Ascending aorta (tissue), 2 donors: Measurements from ENCODE around the gene MXD4. TPM values are rescaled to one million over a fixed set of nuclear protein-coding genes. Genes with fewer than 3 reads are reported as not detected.
"Not testable (repeated sequence)": the region's sequence is repeated elsewhere in the genome, so short reads cannot be mapped to it uniquely, and the experiment has no call there.

ENCODE experiments used
- DNase-seq, 2 donors: peaks; one replicate each; pipeline ENCODE4 v3.0.0-alpha.2; 2019; ENCODE audit warnings: low spot score in 2 of 2
- H3K27ac ChIP-seq, 2 donors: fragments of 200-600 bp; sonication (generic); one replicate each; pipeline ENCODE4 v1.5.1; 2016 to 2017; ENCODE audit warnings: mild to moderate bottlenecking in 1 of 2
- H3K27me3 ChIP-seq: fragments of 200-600 bp; sonication (generic); one replicate; pipeline ENCODE4 v1.5.1; 2017
- H3K36me3 ChIP-seq, 2 donors: fragments of 200-600 bp; sonication (generic); one replicate each; pipeline ENCODE4 v1.5.1; 2016
- H3K4me1 ChIP-seq, 2 donors: fragments of 200-600 bp; sonication (generic); one replicate each; pipeline ENCODE4 v1.5.1; 2016 to 2017; ENCODE audit warnings: mild to moderate bottlenecking in 1 of 2
- H3K4me3 ChIP-seq, 2 donors: fragments of 200-600 bp; sonication (generic); one replicate each; pipeline ENCODE4 v1.5.1; 2016 to 2017; ENCODE audit warnings: mild to moderate bottlenecking in 1 of 2
- H3K9me3 ChIP-seq, 2 donors: fragments of 200-600 bp; sonication (generic); one replicate each; pipeline ENCODE4 v1.5.1; 2016
- intact Hi-C: fragments of 100-400 bp; cut with DNase I; formaldehyde crosslinking; loops from one replicate; pipeline ENCODE4 v1.15.1; 2023
- total RNA-seq: library from RNA; depleted of rRNA; stranded (reverse); fragments of >200 nt; gene quantifications from one replicate; pipeline ENCODE4 v1.1.0, GENCODE V29; 2016
- TF ChIP-seq, protein P1 (sequence below), 3 experiments: fragments of 200-600 bp in 2 of 3; fragments of 450-650 bp in 1 of 3; sonication (generic) in 2 of 3; IDR thresholded peaks; one replicate each; pipeline ENCODE4 v1.5.1; 2016 to 2019; ENCODE audit warnings: antibody characterized with exemption in 3 of 3, mild to moderate bottlenecking in 1 of 3, moderate library complexity in 1 of 3

The MXD4 gene
- total RNA-seq, 1 donor from 2014 or later, result 83.2 TPM

DNA sequence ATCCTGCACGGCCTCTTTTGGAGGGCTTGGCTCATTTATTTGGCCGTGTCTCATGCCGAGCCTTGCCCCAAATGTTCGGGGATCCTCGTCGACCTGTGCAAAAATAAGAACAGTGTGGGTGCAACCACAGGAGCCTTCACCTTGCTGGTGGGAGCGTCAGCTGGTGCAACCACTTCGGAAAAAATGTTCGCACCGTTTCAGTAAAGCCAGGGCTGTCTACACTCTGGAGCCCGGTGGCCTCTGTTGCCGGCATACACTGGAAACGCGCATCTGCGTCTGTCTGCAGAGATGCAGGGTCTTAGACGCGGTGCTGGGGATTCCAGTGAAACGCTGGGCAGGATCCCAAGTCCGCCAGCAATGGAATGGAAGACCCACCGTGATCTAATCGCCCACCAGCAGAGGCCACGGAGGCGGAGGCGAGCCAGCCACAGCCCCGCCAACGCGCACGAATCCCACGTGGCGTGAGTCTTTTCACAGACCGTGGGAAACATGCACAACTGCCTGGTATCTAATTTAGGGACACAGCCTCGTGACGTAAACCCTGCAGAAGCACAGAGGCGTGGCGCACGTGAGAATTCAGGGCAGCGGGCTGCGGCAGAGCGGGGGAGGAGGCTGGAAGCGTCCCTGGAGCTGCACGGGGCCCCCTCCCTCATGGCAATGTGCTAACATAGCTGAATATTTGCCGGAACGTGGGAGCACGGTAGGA, 13.8 kb upstream of the MXD4 start:
- no peaks in the 10 kb centered on the region for H3K9me3 ChIP-seq
- no peak for DNase-seq
- no peaks in the 10 kb centered on the region for H3K4me1 ChIP-seq
- H3K36me3 ChIP-seq, result no peaks in the 10 kb centered on the region
- H3K4me3 ChIP-seq, result no peak overlapping the region
- intact Hi-C loops, result no loop called here
- TF ChIP-seq, protein P1, sequence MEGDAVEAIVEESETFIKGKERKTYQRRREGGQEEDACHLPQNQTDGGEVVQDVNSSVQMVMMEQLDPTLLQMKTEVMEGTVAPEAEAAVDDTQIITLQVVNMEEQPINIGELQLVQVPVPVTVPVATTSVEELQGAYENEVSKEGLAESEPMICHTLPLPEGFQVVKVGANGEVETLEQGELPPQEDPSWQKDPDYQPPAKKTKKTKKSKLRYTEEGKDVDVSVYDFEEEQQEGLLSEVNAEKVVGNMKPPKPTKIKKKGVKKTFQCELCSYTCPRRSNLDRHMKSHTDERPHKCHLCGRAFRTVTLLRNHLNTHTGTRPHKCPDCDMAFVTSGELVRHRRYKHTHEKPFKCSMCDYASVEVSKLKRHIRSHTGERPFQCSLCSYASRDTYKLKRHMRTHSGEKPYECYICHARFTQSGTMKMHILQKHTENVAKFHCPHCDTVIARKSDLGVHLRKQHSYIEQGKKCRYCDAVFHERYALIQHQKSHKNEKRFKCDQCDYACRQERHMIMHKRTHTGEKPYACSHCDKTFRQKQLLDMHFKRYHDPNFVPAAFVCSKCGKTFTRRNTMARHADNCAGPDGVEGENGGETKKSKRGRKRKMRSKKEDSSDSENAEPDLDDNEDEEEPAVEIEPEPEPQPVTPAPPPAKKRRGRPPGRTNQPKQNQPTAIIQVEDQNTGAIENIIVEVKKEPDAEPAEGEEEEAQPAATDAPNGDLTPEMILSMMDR (IDR thresholded peaks at IDR 0.05), result no peak
- H3K27me3 ChIP-seq, result no peaks in the 10 kb centered on the region
- H3K27ac ChIP-seq, result no peak overlapping the region

DNA sequence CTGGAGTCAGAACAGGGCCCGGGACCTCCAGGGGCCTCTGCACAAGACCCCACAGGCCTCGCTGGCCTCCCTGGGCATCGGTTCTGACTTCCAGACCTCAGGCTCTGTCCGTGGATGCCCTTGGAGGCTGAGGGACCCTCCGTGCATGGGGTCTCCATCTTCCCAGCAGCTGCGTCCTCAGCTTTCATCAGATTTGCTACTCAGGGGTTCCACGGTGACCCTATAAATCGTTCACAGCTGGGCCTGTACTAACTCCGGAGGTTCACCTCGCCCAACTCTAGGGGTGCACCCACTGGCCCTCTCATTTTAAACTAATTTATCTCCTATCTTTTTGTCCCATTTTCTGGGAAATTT, 13.1 kb upstream of the MXD4 start:
- H3K9me3 ChIP-seq, H3K4me3 ChIP-seq, intact Hi-C loops, H3K4me1 ChIP-seq, H3K27me3 ChIP-seq, H3K36me3 ChIP-seq, DNase-seq, H3K27ac ChIP-seq: not testable (repeated sequence)

DNA sequence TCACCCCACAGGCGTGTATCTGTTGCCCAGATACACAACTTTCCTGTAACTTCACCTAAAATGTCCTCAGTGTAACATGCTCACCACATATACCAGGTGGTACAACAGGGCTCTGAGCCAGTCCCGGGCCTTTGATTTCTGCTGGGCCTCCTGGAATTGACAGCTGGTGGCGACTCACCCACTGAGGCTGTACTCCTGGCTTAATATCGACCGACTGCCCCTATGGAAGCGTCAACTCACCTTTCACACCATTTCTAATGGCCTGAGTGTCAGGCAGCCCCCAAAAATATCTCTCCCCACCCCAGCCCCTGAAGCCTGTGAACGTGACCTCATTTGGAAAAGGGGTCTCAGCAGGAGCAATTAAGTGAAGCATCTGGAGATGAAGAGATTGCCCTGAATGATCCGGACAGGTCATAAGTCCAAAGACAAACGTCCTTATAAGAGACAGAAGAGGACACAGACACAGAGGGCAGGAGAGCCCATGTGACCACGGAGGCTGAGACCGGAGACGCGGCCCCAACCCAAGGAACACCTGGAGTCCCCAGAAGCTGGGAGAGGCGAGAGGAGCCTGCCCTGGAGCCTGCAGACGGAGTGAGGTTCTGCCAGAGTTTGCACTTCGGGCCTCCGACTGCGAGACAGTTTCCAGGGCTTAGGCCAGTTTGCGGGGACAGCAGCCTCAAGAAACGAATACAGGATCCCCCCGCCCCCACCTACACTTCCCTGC, 12.6 kb upstream of the MXD4 start:
- Histone ChIP-seq H3K27me3 (no peaks in the 10 kb centered on the region), H3K27ac (no peak overlapping the region), H3K9me3 (no peaks in the 10 kb centered on the region), H3K4me1 (no peaks in the 10 kb centered on the region), H3K4me3 (no peak overlapping the region), H3K36me3 (no peaks in the 10 kb centered on the region)
- no peak for DNase-seq
- TF ChIP-seq, protein P1 (IDR thresholded peaks at IDR 0.05), result no peak
- intact Hi-C loops, result no loop called here

DNA sequence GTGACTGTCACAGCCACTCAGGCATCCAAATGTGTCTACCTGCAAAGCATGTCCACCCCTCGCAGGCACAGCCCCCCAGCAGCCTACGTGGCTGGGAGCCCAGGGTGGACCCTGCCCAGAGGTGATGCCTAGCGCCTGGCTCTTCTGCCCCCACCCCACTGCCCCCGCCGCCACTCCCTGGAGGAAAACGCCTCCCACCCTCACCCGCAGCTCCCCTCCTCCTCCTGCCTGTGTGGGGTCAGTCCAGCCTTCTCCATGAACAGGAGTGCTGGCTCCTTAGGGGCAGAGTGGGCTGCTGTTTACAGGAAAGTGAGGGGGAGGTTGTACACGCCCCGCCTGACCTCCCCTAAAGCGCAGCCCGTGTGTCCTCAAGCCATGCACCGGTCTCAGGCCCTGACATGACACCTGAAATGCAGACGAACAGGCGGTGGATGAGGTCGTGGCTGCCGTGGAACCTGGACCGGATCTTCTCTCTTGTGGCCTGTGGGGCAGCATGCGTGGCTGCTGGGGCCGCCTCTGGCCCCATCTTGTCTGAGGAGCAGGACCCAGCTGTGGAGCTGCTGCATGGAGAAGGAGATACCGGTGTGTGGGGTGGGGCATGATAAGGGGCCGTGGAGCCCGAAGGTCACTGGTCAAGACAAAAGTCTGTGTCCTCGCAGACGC, 11.9 kb upstream of the MXD4 start:
- intact Hi-C loops, result no loop called here
- Histone ChIP-seq H3K9me3 (no peaks in the 10 kb centered on the region), H3K27ac (no peak overlapping the region), H3K36me3 (no peaks in the 10 kb centered on the region), H3K27me3 (no peaks in the 10 kb centered on the region), H3K4me3 (no peak overlapping the region), H3K4me1 (no peaks in the 10 kb centered on the region)
- DNase-seq, result no peak
- TF ChIP-seq, protein P1 (IDR thresholded peaks at IDR 0.05), result no peak

DNA sequence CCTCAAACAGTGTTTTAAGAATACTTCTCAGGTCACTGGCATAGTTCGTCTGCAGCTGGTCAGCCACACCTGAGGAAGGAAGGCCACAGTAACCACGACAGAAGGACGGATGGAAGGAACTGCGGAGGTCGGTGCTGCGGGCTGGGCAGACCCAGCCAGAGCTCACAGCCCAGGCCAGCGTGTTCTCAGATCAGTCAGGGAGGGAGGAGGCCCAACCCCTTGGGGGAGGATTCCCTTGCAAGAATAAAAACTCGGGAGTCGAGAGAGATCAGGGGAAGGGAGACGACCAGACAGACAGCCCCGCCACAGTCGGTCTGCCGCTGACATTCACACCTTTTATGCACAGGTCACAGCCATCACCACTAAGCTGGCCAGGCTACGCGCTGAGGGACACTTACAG, 11.3 kb upstream of the MXD4 start:
- TF ChIP-seq, protein P1 (IDR thresholded peaks at IDR 0.05), result no peak

DNA sequence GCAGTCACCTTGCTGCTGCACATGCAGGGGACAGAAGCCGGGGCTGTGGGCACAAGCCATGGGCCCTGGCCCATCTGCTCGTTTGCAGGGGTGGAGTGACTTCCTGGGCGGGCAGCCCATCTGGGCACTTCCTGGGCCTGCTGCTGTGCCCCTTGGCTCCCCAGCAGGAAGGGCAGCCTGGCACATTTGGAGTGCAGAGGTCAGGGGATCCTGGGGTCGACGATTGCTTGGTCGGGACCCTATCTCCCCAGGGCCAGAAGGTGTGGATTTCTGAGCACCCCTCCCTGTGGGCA, 10.9 kb upstream of the MXD4 start:
- intact Hi-C loops, result no loop called here
- TF ChIP-seq, protein P1 (IDR thresholded peaks at IDR 0.05), result no peak

More for the DNA sequence above, 11.3 kb upstream of the MXD4 start:
- DNase-seq, result no peak
- Histone ChIP-seq H3K9me3 (no peaks in the 10 kb centered on the region), H3K27me3 (no peaks in the 10 kb centered on the region), H3K27ac (no peak overlapping the region), H3K36me3 (no peaks in the 10 kb centered on the region), H3K4me3 (no peak overlapping the region), H3K4me1 (no peaks in the 10 kb centered on the region)
- intact Hi-C loops, result no loop called here

More for the DNA sequence above, 10.9 kb upstream of the MXD4 start:
- no peaks in the 10 kb centered on the region for H3K27me3 ChIP-seq
- no peak for DNase-seq
- H3K27ac ChIP-seq, result no peak overlapping the region
- no peaks in the 10 kb centered on the region for H3K4me1 ChIP-seq
- no peaks in the 10 kb centered on the region for H3K36me3 ChIP-seq
- H3K4me3 ChIP-seq, result no peak overlapping the region
- no peaks in the 10 kb centered on the region for H3K9me3 ChIP-seq
